GM19025 (cell line): ENCODE results near the gene S1PR3.

Source experiments
- ATAC-seq: cut with Tn5 transposase; IDR thresholded peaks from one replicate; pipeline ENCODE4 v1.9.1; 2021; ENCODE audit warnings: mild to moderate bottlenecking, low read depth, moderate library complexity; ENCODE audit not compliant: unreplicated experiment

The S1PR3 gene

GRCh38 chr9:88966894-88967676, 24.2 kb upstream of the S1PR3 start:
- no peak for ATAC-seq

GRCh38 chr9:88968799-88969198, 22.5 kb upstream of the S1PR3 start:
- no peak for ATAC-seq

- ATAC-seq: no peak
Observed at GRCh38 chr9:88969646-88970373, 21.5 kb upstream of the S1PR3 start.

GRCh38 chr9:88971131-88971960, 19.9 kb upstream of the S1PR3 start:
- ATAC-seq: no peak

GRCh38 chr9:88972401-88972800, 18.9 kb upstream of the S1PR3 start:
- no peak for ATAC-seq

GRCh38 chr9:88973281-88974045, 17.8 kb upstream of the S1PR3 start:
- no peak for ATAC-seq

GRCh38 chr9:88974641-88975040, 16.6 kb upstream of the S1PR3 start:
- no peak for ATAC-seq

GRCh38 chr9:88975966-88976889, 15.0 kb upstream of the S1PR3 start:
- ATAC-seq: no peak

- ATAC-seq: no peak
Observed at GRCh38 chr9:88976890-88977257, 14.4 kb upstream of the S1PR3 start.

- no peak for ATAC-seq
Observed at GRCh38 chr9:88978034-88978433, 13.2 kb upstream of the S1PR3 start.

- no peak for ATAC-seq
Observed at GRCh38 chr9:88979021-88979420, 12.2 kb upstream of the S1PR3 start.

GRCh38 chr9:88979791-88980190, 11.5 kb upstream of the S1PR3 start:
- ATAC-seq: no peak

- no peak for ATAC-seq
Observed at GRCh38 chr9:88980740-88981203, 10.5 kb upstream of the S1PR3 start.

- ATAC-seq: no peak
Observed at GRCh38 chr9:88983865-88984542, 7.3 kb upstream of the S1PR3 start.

GRCh38 chr9:88984543-88984883, 6.8 kb upstream of the S1PR3 start:
- ATAC-seq: no peak

GRCh38 chr9:88985616-88986015, 5.7 kb upstream of the S1PR3 start:
- ATAC-seq: no peak

GRCh38 chr9:88986776-88987175, 4.5 kb upstream of the S1PR3 start:
- ATAC-seq: no peak

GRCh38 chr9:88987661-88988060, 3.6 kb upstream of the S1PR3 start:
- no peak for ATAC-seq
